ENCODE results near the gene CRABP1.

GRCh38 chr15:78291052-78291451 lies 49.1 kb upstream of the CRABP1 start:
- no peak for TF ChIP-seq MAX (IDR thresholded peaks at IDR 0.05)
- TF ChIP-seq CTCF (IDR thresholded peaks at IDR 0.05; ENCODE audit: low read depth, low read length, missing input control), result no peak
- TF ChIP-seq RAD21 (IDR thresholded peaks at IDR 0.05), result no peak
- no peak for TF ChIP-seq REST (IDR thresholded peaks at IDR 0.05)
- TF ChIP-seq ATF3 (IDR thresholded peaks at IDR 0.05), result no peak
- no peak for TF ChIP-seq SP1 (IDR thresholded peaks at IDR 0.05)
- TF ChIP-seq GABPA (IDR thresholded peaks at IDR 0.05 in 1 of 2, conservative IDR thresholded peaks at IDR 0.05 in 1 of 2), result no peak
- no peak for TF ChIP-seq JUND (IDR thresholded peaks at IDR 0.05)
- TF ChIP-seq TAF1 (conservative IDR thresholded peaks at IDR 0.05), result no peak
- TF ChIP-seq YY1 (IDR thresholded peaks at IDR 0.05), result no peak
- no peak for TF ChIP-seq EGR1 (IDR thresholded peaks at IDR 0.05; ENCODE audit: low read depth in 2 of 2)
- TF ChIP-seq HNF4G (IDR thresholded peaks at IDR 0.05), result no peak
- TF ChIP-seq FOXA2 (IDR thresholded peaks at IDR 0.05), result no peak
